Neural cell (in vitro differentiated cells): ENCODE results near the gene TSSK6.

ENCODE experiments used
- EP300 ChIP-seq: fragments of 450-650 bp; conservative IDR thresholded peaks from 2 replicates; pipeline ENCODE4 v1.6.1; 2014; ENCODE audit warnings: antibody characterized with exemption, mild to moderate bottlenecking, moderate library complexity; ENCODE audit not compliant: poor library complexity, severe bottlenecking
- EZH2 ChIP-seq: fragments of 200-600, 300-800 bp; shearing (Covaris generic), sonication (generic); IDR thresholded peaks from 2 replicates; pipeline ENCODE4 v1.6.1; 2014; ENCODE audit warnings: antibody characterized with exemption, low read length, borderline replicate concordance, mild to moderate bottlenecking; ENCODE audit not compliant: insufficient read depth, poor library complexity, severe bottlenecking
- MXI1 ChIP-seq: fragments of 450-650 bp; conservative IDR thresholded peaks from 2 replicates; pipeline ENCODE4 v1.6.1; 2014; ENCODE audit warnings: antibody characterized with exemption, mild to moderate bottlenecking; ENCODE audit not compliant: poor library complexity, severe bottlenecking
- POLR2AphosphoS5 ChIP-seq: IDR thresholded peaks from 2 replicates; pipeline ENCODE4 v1.6.1; 2012
- RAD21 ChIP-seq: fragments of 450-650 bp; conservative IDR thresholded peaks from 2 replicates; pipeline ENCODE4 v1.6.1; 2014; ENCODE audit warnings: antibody characterized with exemption, mild to moderate bottlenecking, moderate library complexity
- SMC3 ChIP-seq: fragments of 450-650 bp; conservative IDR thresholded peaks from 2 replicates; pipeline ENCODE4 v1.6.1; 2014; ENCODE audit warnings: antibody characterized with exemption, mild to moderate bottlenecking, moderate library complexity; ENCODE audit not compliant: poor library complexity
- TAF1 ChIP-seq: IDR thresholded peaks from 2 replicates; pipeline ENCODE4 v1.6.1; 2012; ENCODE audit warnings: low read depth
- TF ChIP-seq, protein P1 (sequence below): fragments of 450-650 bp; IDR thresholded peaks from 2 replicates; pipeline ENCODE4 v1.5.1; 2014; ENCODE audit warnings: antibody characterized with exemption, mild to moderate bottlenecking, moderate library complexity; ENCODE audit not compliant: poor library complexity, severe bottlenecking
- TF ChIP-seq, protein P2 (sequence below): IDR thresholded peaks from 2 replicates; pipeline ENCODE4 v1.6.1; 2012; ENCODE audit warnings: borderline replicate concordance

DNA sequence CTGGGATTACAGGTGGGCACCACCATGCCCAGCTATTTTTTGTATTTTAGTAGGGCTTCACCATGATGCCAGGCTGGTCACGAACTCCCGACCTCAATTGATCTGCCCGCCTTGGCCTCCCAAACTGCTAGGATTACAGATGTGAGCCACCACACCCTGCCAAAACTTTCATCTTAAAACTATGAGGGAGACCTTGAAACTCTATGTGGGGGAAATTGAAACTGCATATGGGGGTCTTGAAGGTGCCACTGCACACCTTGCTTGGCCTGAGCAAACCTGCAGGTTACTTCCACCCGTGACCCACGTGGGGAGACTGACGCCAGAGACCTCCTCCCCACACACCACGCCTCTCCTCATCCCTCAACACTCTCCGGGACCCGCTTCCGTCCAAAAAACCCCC, 38.3 kb upstream of the TSSK6 start:
- TF ChIP-seq, protein P1, sequence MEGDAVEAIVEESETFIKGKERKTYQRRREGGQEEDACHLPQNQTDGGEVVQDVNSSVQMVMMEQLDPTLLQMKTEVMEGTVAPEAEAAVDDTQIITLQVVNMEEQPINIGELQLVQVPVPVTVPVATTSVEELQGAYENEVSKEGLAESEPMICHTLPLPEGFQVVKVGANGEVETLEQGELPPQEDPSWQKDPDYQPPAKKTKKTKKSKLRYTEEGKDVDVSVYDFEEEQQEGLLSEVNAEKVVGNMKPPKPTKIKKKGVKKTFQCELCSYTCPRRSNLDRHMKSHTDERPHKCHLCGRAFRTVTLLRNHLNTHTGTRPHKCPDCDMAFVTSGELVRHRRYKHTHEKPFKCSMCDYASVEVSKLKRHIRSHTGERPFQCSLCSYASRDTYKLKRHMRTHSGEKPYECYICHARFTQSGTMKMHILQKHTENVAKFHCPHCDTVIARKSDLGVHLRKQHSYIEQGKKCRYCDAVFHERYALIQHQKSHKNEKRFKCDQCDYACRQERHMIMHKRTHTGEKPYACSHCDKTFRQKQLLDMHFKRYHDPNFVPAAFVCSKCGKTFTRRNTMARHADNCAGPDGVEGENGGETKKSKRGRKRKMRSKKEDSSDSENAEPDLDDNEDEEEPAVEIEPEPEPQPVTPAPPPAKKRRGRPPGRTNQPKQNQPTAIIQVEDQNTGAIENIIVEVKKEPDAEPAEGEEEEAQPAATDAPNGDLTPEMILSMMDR: no peak
- TF ChIP-seq RAD21: no peak
- TF ChIP-seq TAF1: no peak
- no peak for TF ChIP-seq POLR2AphosphoS5
- TF ChIP-seq, protein P2, sequence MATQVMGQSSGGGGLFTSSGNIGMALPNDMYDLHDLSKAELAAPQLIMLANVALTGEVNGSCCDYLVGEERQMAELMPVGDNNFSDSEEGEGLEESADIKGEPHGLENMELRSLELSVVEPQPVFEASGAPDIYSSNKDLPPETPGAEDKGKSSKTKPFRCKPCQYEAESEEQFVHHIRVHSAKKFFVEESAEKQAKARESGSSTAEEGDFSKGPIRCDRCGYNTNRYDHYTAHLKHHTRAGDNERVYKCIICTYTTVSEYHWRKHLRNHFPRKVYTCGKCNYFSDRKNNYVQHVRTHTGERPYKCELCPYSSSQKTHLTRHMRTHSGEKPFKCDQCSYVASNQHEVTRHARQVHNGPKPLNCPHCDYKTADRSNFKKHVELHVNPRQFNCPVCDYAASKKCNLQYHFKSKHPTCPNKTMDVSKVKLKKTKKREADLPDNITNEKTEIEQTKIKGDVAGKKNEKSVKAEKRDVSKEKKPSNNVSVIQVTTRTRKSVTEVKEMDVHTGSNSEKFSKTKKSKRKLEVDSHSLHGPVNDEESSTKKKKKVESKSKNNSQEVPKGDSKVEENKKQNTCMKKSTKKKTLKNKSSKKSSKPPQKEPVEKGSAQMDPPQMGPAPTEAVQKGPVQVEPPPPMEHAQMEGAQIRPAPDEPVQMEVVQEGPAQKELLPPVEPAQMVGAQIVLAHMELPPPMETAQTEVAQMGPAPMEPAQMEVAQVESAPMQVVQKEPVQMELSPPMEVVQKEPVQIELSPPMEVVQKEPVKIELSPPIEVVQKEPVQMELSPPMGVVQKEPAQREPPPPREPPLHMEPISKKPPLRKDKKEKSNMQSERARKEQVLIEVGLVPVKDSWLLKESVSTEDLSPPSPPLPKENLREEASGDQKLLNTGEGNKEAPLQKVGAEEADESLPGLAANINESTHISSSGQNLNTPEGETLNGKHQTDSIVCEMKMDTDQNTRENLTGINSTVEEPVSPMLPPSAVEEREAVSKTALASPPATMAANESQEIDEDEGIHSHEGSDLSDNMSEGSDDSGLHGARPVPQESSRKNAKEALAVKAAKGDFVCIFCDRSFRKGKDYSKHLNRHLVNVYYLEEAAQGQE: no peak
- TF ChIP-seq EP300: no peak
- TF ChIP-seq EZH2: no peak
- no peak for TF ChIP-seq SMC3
- no peak for TF ChIP-seq MXI1
